ENCODE measurements around the gene CDH4. TPM values are rescaled to one million over a fixed set of nuclear protein-coding genes. Genes with fewer than 3 reads are reported as not detected.
"Not testable (repeated sequence)": the region's sequence is repeated elsewhere in the genome, so short reads cannot be mapped to it uniquely, and the experiment has no call there.

Gene CDH4
- total RNA-seq, 2 donors from 2014 or later, result 0.07 to 0.94 TPM

DNA sequence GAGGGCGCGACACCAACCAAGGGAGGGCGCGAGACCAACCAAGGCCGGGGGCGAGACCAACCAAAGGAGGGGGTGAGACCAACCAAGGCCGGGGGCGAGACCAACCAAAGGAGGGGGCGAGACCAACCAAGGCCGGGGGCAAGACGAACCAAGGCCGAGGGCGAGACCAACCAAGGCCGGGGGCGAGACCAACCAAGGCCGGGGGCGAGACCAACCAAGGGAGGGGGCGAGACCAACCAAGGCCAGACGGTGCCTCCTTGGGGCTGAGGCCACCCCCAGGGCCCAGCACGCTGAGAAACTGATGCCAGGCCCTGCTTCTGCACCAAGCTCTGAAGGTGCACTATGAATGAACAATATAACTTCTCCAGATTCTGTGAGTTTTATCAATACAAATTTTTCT, 726.4 kb downstream of the CDH4 start:
- Histone ChIP-seq H3K4me3 (no peak overlapping the region), H3K27ac (no peak overlapping the region), H3K4me1 (no peaks in the 10 kb centered on the region), H3K36me3 (peaks cover 10% of the 10 kb centered on the region), H3K9me3 (no peaks in the 10 kb centered on the region), H3K27me3 (no peaks in the 10 kb centered on the region)
- no peak for DNase-seq (ENCODE audit: low spot score)
- TF ChIP-seq, protein P1, sequence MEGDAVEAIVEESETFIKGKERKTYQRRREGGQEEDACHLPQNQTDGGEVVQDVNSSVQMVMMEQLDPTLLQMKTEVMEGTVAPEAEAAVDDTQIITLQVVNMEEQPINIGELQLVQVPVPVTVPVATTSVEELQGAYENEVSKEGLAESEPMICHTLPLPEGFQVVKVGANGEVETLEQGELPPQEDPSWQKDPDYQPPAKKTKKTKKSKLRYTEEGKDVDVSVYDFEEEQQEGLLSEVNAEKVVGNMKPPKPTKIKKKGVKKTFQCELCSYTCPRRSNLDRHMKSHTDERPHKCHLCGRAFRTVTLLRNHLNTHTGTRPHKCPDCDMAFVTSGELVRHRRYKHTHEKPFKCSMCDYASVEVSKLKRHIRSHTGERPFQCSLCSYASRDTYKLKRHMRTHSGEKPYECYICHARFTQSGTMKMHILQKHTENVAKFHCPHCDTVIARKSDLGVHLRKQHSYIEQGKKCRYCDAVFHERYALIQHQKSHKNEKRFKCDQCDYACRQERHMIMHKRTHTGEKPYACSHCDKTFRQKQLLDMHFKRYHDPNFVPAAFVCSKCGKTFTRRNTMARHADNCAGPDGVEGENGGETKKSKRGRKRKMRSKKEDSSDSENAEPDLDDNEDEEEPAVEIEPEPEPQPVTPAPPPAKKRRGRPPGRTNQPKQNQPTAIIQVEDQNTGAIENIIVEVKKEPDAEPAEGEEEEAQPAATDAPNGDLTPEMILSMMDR (IDR thresholded peaks at IDR 0.05), result no peak

DNA sequence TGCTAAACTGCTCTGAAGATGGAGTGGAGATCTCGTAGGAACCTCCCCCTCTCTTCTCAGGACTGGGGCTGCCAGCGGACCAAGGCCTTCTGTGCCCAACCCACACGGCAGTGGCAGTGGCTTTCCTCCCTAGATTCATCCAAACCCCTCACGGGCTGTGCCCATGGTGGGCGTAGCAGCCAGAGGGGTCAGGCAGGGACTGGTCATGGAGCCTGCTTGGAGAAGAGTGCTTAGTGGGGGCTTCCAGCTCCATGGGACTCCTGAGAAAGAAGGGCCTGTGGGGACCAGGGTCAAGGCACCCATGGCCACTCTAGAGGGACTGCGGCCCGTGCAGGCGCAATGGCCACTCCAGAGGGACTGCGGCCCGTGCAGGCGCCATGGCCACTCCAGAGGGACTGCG, 727.0 kb downstream of the CDH4 start:
- no peak overlapping the region for H3K4me3 ChIP-seq
- no peaks in the 10 kb centered on the region for H3K9me3 ChIP-seq
- no peak for DNase-seq (ENCODE audit: low spot score)
- no peaks in the 10 kb centered on the region for H3K4me1 ChIP-seq
- H3K27me3 ChIP-seq, result no peaks in the 10 kb centered on the region
- no peak overlapping the region for H3K27ac ChIP-seq
- peaks cover 10% of the 10 kb centered on the region for H3K36me3 ChIP-seq
- TF ChIP-seq, protein P1 (IDR thresholded peaks at IDR 0.05), result no peak

DNA sequence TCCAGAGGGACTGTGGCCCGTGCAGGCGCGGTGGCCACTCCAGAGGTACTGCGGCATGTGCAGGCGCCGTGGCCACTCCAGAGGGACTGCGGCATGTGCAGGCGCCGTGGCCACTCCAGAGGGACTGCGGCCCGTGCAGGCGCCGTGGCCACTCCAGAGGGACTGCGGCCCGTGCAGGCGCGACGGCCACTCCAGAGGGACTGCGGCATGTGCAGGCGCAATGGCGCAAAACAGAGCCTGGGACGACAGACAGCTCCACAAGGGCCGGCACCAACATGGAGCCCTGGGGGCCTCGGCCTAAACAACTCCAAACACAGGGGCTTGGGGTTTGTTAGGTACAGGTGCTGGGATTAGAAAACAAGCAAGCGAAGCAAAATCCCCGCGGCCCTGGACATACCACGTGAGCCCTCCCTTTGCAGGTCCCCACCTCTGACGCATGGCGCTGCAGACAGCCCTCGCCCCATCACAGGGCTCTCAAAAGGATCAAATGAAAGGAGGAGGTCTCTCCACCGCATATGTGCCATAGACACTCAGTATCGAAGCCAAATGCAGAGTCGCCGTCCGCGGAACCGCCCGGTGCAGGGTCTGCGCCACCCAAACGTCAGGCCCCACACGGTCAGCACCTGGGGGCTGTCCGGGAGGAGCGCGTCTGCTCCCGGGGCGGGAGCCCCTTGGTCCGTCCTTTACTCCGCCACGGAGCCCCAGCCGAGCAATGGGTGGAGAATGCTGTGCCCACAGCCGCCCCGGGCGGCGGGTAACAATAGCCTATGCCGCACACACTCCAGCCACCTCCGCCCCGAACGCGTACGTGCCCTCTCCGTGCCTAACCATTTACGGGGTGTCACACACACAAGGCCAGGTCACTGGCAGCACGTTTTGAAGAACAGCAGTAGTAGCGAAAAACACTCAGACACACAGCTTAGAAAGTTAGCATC, 727.9 kb downstream of the CDH4 start:
- Histone ChIP-seq H3K4me3 (no peak overlapping the region), H3K27me3 (no peaks in the 10 kb centered on the region), H3K4me1 (no peaks in the 10 kb centered on the region), H3K27ac (no peak overlapping the region), H3K9me3 (no peaks in the 10 kb centered on the region), H3K36me3 (peaks cover 13% of the 10 kb centered on the region)
- DNase-seq (ENCODE audit: low spot score), result no peak
- TF ChIP-seq, protein P1 (IDR thresholded peaks at IDR 0.05), result no peak

DNA sequence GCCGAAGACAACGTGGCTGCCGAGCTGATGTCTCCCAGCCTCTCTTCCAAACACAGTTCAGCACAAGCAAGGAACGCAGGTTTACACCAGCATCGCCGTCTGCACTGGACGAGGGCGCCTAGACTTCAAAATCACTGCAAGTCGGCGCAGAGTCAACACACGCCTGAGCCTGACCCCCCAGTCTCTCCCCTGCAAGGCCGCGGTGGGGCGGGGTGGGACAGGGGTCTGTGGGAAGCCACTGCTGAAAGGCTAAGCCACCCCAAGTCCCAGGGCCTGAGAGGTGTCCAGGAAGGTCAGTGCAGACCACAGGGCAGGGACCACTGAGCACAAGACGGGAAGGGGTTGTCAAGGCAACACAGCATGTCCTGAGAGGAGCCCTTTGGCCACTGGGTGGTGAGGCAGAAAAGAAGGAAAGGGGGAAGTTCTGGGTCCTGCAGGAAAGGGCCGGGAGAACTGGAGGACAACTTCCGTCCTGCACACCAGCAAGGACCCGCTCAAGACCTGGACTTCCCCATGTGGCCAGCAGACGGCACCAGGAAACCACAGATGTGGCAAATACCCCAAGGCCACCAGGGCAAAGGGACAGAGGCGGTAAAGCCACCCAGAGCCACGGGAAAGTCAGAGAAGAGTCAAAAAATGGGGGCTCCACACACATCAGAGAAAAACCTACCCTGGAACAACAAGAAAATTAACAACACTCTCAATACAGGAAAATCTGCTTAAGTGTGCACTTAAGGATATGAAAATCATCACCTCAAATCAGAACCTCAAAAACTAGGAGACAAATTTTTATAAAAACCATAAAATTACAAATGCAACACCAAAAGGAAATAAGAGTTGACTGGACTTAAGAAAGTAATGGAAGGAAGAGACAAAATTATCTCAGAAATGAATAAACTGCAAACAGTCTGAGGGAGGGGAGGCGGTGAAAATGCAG, 728.9 kb downstream of the CDH4 start:
- H3K9me3 ChIP-seq, result no peaks in the 10 kb centered on the region
- TF ChIP-seq, protein P1 (IDR thresholded peaks at IDR 0.05), result peak in 1 of 2 donors; percentile 69

DNA sequence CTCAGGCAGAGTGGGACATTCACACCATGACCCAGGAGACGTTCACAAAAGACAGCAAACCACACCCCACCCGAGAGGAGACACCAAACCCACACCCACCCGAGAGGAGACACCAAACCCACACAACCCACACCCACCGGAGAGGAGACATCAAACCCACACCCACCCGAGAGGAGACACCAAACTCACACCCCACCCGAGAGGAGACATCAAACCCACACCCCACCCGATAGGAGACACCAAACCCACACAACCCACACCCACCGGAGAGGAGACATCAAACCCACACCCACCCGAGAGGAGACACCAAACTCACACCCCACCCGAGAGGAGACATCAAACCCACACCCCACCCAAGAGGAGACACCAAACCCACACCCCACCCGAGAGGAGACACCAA, 729.6 kb downstream of the CDH4 start:
- not testable (repeated sequence) for H3K4me3 ChIP-seq; H3K27me3 ChIP-seq; H3K9me3 ChIP-seq; H3K36me3 ChIP-seq; DNase-seq (ENCODE audit: low spot score); H3K4me1 ChIP-seq; H3K27ac ChIP-seq

More for the DNA sequence above, 728.9 kb downstream of the CDH4 start:
- Histone ChIP-seq H3K36me3 (peaks cover 13% of the 10 kb centered on the region), H3K4me1 (no peaks in the 10 kb centered on the region), H3K4me3 (no peak overlapping the region), H3K27me3 (no peaks in the 10 kb centered on the region), H3K27ac (no peak overlapping the region)
- DNase-seq (ENCODE audit: low spot score), result no peak
